HG03457 (cell line): ENCODE data around the gene LZTS2.

ENCODE experiments used
- ATAC-seq: cut with Tn5 transposase; IDR thresholded peaks from one replicate; pipeline ENCODE4 v1.9.1; 2021; ENCODE audit warnings: moderate number of reproducible peaks; ENCODE audit not compliant: unreplicated experiment

LZTS2 gene

GRCh38 chr10:101047961-101048892 lies 48.6 kb downstream of the LZTS2 start:
- no peak for ATAC-seq

DNA sequence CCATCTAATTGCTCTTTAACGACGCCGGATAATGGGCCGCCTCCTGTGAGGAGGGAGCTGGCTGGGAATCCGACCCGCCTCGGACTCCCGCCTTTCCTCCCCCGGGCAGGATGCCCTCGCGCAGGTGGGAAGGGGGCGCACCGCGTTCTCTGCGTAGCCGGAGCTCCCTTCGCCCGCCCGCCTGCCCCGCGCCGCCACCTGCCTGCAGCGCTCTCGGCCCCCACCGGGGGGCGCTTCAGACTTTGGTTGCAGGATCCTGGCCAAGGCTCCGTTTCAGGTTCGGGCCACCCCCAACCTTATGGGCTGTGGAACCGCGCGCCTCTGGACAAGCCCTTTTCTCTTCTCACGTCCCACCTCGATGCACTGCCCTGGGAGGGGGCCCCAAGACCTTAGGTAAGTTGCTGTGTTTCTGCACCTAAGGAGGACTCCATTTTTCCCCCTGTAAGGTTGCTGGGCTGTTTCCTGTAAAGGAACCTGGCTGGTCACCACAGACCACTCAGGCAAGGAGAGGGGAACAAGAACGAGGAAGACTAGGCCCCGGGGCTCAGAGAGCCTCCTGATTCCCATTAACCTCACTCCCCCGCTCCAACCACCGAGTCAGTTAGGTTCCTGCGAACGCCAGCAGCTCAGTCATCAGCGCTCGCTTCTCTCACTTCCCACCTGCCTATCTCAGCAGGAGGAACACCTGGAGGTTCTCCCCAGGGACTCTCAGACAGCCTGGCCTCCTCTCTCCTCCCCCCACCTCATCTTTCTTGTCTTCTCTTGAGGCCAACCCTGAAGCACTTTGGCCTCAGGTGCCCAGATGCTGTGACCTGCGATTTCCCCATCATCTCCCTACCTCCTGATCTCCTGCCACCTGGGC lies 50.8 kb downstream of the LZTS2 start:
- ATAC-seq = no peak

- no peak for ATAC-seq
Observed at GRCh38 chr10:101052285-101052684, 52.7 kb downstream of the LZTS2 start.

GRCh38 chr10:101053516-101053915 lies 53.9 kb downstream of the LZTS2 start:
- ATAC-seq = no peak

DNA sequence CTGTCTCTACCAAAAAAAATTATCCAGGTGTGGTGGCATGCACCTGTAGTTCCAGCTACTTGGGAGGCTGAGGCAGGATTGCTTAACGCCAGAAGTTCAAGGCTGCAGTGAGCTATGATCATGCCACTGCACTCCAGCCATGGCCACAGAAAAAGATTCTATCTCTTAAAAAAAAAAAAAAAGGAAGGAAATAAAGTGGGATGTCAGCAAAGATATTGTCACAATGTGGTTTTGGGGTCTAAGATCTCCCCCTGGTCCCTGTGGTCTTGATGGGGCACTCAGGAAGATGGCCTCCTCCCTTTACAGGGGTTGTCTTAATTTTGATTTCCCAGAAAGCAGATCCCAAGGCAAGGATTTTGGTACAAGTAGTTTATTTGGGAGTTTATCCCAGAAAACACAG lies 54.7 kb downstream of the LZTS2 start:
- ATAC-seq = no peak

- ATAC-seq = no peak
Observed at GRCh38 chr10:101054876-101055275, 55.3 kb downstream of the LZTS2 start.

DNA sequence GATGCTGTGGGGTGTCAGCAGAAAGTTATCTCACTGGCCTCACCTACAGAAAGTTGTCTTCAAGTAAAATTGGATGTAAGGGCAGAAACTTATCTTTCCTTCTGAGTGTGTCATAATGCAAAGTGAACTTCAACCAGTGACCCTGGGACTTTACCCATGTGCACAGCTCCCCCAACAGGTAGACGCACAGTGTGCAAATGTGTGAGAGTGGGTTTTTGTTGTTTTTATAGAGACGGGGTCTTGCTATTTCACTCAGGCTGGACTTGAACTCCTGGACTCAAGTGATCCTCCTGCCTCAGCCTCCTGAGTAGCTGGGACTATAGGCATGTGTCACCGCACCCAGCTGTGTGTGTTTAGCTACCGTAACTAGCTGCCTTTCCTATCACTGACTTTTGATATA lies 55.8 kb downstream of the LZTS2 start:
- no peak for ATAC-seq

DNA sequence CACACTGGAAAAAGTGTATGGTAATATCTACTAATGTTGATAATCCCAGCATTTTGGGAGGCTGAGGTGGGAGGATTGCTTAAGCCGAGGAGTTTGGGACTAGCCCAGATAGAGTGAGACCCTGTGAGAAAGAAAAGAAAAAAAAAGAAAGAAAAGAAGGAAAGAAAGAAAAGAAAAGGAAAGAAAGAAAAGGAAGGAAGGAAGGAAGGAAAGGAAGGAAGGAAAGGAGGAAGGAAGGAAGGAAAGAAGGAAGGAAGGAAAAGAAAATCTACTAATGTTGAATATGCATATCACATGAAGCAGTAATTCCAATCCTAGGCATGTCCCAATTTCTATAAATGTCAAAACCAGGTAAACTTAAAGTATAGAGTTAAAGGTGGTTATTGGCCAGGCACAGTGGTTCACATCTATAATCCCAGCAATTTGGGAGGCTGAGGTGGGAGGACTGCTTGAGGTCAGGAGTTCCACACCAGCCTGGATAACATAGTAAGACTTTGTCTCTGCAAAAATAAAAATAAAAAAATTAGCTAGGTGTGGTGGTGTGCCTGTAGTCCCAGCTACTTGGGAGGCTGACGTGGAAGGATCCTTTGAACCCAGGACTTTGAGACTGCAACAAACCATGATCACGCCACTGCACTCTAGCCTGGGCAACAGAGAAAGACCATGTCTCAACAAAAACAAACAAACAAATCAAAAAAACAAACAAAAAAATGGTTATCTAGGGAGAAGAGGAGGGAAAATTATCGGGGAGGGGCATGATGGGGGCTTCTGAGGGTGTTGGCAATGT lies 57.0 kb downstream of the LZTS2 start:
- no peak for ATAC-seq
